Endodermal cell (in vitro differentiated cells): ENCODE data around the gene OR6N1. TPM values are rescaled to one million over a fixed set of nuclear protein-coding genes. Genes with fewer than 3 reads are reported as not detected.

Source experiments
- DNase-seq: peaks from one replicate; pipeline ENCODE4 v3.0.0-alpha.2; 2017
- H3K27ac ChIP-seq: 2 replicates; pipeline ENCODE4 v1.5.1; 2013; ENCODE audit warnings: mild to moderate bottlenecking, low read depth, low read length, moderate library complexity
- H3K27me3 ChIP-seq: 2 replicates; pipeline ENCODE4 v1.6.1; 2013; ENCODE audit warnings: mild to moderate bottlenecking, low read length, moderate library complexity; ENCODE audit not compliant: insufficient read depth, control insufficient read depth, poor library complexity, severe bottlenecking
- H3K36me3 ChIP-seq: 2 replicates; pipeline ENCODE4 v1.7.0; 2013; ENCODE audit warnings: mild to moderate bottlenecking, low read length, moderate library complexity; ENCODE audit not compliant: control insufficient read depth, insufficient read depth
- H3K4me1 ChIP-seq: one replicate; pipeline ENCODE4 v1.7.0; 2013; ENCODE audit warnings: low read length; ENCODE audit not compliant: control insufficient read depth, insufficient read depth
- H3K4me3 ChIP-seq: 2 replicates; pipeline ENCODE4 v1.5.1; 2013; ENCODE audit warnings: mild to moderate bottlenecking, low read length, moderate library complexity
- H3K9ac ChIP-seq: 2 replicates; pipeline ENCODE4 v1.6.1; 2013; ENCODE audit warnings: mild to moderate bottlenecking, low read length, moderate library complexity; ENCODE audit not compliant: poor library complexity, severe bottlenecking; ENCODE audit errors: extremely low read depth
- H3K9me3 ChIP-seq: 2 replicates; pipeline ENCODE4 v1.6.1; 2013; ENCODE audit warnings: mild to moderate bottlenecking, low read length, moderate library complexity; ENCODE audit not compliant: control insufficient read depth
- H3K27ac Mint-ChIP-seq: 2 replicates; pipeline ENCODE4 v1.8.0; 2020; ENCODE audit warnings: mixed read lengths
- H3K27me3 Mint-ChIP-seq: 2 replicates; pipeline ENCODE4 v1.8.0; 2021; ENCODE audit warnings: mild to moderate bottlenecking, mixed read lengths; ENCODE audit not compliant: insufficient read depth
- H3K36me3 Mint-ChIP-seq: 2 replicates; pipeline ENCODE4 v1.8.0; 2020; ENCODE audit warnings: low read depth, mixed read lengths
- H3K4me1 Mint-ChIP-seq: 2 replicates; pipeline ENCODE4 v1.8.0; 2020; ENCODE audit warnings: mixed read lengths
- H3K4me3 Mint-ChIP-seq: 2 replicates; pipeline ENCODE4 v1.8.0; 2020; ENCODE audit warnings: mild to moderate bottlenecking, moderate library complexity, mixed read lengths
- H3K9me3 Mint-ChIP-seq: 2 replicates; pipeline ENCODE4 v1.8.0; 2020; ENCODE audit warnings: mild to moderate bottlenecking, mixed read lengths
- CTCF ChIP-seq: fragments of 200-600 bp; sonication (generic); conservative IDR thresholded peaks from 2 replicates; pipeline ENCODE4 v1.5.0; 2021; ENCODE audit warnings: antibody characterized with exemption, mild to moderate bottlenecking
- whole genome bisulfite sequencing, 2 experiments: methylation state at CpG; one replicate each; pipeline versions ENCODE4 v1.1.5 to v1.1.7; 2013; ENCODE audit warnings: missing lambda C conversion rate in 2 of 2, mixed read lengths in 1 of 2; ENCODE audit not compliant: insufficient coverage in 1 of 2, insufficient read length in 1 of 2; 5-methylcytosine and 5-hydroxymethylcytosine counted together
- total RNA-seq, 2 donors: library from RNA; stranded (reverse); fragmentation: NEBNext Ultra II Directional in 1 of 2; extraction: Animal tissue kit (Norgen Biotek cat#: 25700) in 1 of 2; gene quantifications; 2 replicates in 1 of 2; 3 replicates in 1 of 2; pipeline ENCODE4 v1.2.1, GENCODE V29; 2021

The OR6N1 gene
- total RNA-seq, 2 donors from 2014 or later = not detected

- no peaks in the 10 kb centered on the region for H3K9me3 Mint-ChIP-seq
- Histone ChIP-seq H3K27ac (no peak overlapping the region), H3K27me3 (no peaks in the 10 kb centered on the region), H3K9me3 (no peaks in the 10 kb centered on the region), H3K36me3 (no peaks in the 10 kb centered on the region), H3K9ac (no peak overlapping the region), H3K4me1 (no peaks in the 10 kb centered on the region), H3K4me3 (no peak overlapping the region)
- no peak overlapping the region for H3K27ac Mint-ChIP-seq
- 95% methylated on average over 3 of the region's 3 CpGs; no CpG with 5 or more reads in 1 of the 2 experiments for WGBS, 2 experiments
- no peak overlapping the region for H3K4me3 Mint-ChIP-seq
- no peaks in the 10 kb centered on the region for H3K36me3 Mint-ChIP-seq
- no peaks in the 10 kb centered on the region for H3K27me3 Mint-ChIP-seq
- H3K4me1 Mint-ChIP-seq = no peaks in the 10 kb centered on the region
- TF ChIP-seq CTCF = no peak
- no peak for DNase-seq
Measured at GRCh38 chr1:158719664-158720063, 52.3 kb downstream of the OR6N1 start.

DNA sequence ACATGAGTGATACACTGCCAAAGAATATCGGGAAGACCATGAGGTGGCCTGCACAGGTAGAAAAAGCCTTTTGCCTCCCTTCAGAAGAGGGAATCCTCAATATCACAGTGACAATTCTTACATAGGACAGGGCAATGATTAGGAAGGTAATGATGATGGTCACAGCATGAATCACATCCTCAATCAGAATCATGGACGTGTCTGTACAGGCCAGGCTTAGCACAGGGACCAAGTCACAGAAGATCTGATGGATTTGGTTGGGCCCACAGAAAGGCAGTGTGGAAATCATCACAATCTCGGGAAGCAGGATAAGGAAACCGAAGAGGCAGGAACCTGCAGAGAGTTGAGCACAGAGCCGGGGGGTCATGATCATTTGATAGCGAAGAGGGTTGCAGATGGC, 54.7 kb downstream of the OR6N1 start:
- Histone ChIP-seq H3K27me3 (no peaks in the 10 kb centered on the region), H3K9me3 (no peaks in the 10 kb centered on the region), H3K36me3 (no peaks in the 10 kb centered on the region), H3K27ac (no peak overlapping the region), H3K4me3 (no peak overlapping the region), H3K9ac (no peak overlapping the region), H3K4me1 (no peaks in the 10 kb centered on the region)
- Mint-ChIP-seq H3K27me3 (peaks cover 1% of the 10 kb centered on the region), H3K9me3 (no peaks in the 10 kb centered on the region), H3K4me3 (no peak overlapping the region), H3K4me1 (no peaks in the 10 kb centered on the region), H3K27ac (no peak overlapping the region), H3K36me3 (no peaks in the 10 kb centered on the region)
- DNase-seq = no peak
- no peak for TF ChIP-seq CTCF
- 70 to 76% methylated on average over 4 to 6 of the region's 6 CpGs for WGBS, 2 experiments

GRCh38 chr1:158716335-158716734, 55.7 kb downstream of the OR6N1 start:
- Histone ChIP-seq H3K27ac (no peak overlapping the region), H3K9ac (no peak overlapping the region), H3K4me1 (no peaks in the 10 kb centered on the region), H3K36me3 (no peaks in the 10 kb centered on the region), H3K9me3 (no peaks in the 10 kb centered on the region), H3K27me3 (no peaks in the 10 kb centered on the region), H3K4me3 (no peak overlapping the region)
- Mint-ChIP-seq H3K9me3 (no peaks in the 10 kb centered on the region), H3K4me1 (no peaks in the 10 kb centered on the region), H3K27ac (no peak overlapping the region), H3K27me3 (peaks cover 1% of the 10 kb centered on the region), H3K4me3 (no peak overlapping the region), H3K36me3 (no peaks in the 10 kb centered on the region)
- WGBS, 2 experiments = 93 to 100% methylated on average over 1 of the region's 1 CpG
- DNase-seq = no peak
- TF ChIP-seq CTCF = no peak
